Endometrium (tissue), 2 donors: ENCODE measurements around the gene FAT1.

Experiments
- FAIRE-seq: peaks from 2 replicates; lab custom pipeline; 2012; peaks lifted over from hg19 to GRCh38; lab: Jason Lieb, UNC
- donor health status: control.
- donor health status: control.

FAT1 gene

DNA sequence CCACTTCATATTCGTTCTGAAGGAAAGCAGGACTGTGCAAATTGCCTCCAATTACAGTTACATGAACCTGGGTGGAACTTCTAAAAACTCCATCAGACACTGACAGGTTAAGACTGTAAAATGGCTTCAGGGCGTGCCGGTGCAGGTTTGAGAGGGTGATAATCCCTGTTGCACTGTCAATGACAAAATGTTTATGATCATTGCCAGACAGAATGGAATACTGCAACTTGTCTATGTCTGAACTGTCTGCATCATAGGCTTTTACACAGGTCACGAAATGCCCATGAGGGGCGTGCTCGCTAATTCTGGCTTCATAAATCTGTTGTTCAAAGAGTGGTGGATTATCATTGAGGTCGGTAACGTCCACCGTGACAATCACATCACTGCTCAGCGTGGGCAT is 104.6 kb downstream of the FAT1 start:
- no peak for FAIRE-seq

DNA sequence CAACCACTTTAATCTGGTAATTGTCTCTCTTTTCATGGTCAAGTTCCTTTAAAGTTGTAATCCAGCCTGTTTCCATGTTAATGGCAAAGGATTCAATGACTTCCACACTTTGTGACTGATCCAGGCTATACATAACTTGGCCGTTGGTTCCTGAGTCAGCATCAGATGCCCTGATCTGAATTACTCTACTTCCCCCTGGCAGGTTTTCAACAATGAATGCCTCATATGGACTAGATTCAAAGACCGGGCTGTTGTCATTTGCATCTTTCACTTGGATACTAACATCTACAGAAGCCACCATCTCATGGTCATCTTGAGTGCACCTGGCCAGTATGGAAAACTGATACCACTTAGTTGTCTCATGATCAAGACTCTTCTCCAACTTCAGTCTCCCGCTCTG is 105.7 kb downstream of the FAT1 start:
- FAIRE-seq, result no peak

DNA sequence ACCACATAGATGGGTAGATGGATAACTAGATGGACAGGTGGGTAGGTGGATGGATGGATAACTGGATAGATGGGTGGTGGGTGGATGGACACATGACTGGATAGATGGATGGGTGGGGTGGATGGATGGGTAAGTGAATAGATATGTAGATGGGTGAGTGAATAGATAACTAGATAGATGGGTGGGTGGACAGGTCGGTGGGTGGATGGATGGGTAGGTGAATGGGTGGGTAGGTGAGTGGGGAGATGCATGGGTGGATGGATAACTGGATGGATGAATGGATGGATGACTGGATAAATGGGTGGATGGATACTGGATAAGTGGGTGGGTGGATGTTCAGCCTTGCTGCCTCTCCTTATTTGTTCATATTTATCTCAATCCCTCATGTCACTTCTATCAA is 116.2 kb downstream of the FAT1 start:
- FAIRE-seq, result no peak

DNA sequence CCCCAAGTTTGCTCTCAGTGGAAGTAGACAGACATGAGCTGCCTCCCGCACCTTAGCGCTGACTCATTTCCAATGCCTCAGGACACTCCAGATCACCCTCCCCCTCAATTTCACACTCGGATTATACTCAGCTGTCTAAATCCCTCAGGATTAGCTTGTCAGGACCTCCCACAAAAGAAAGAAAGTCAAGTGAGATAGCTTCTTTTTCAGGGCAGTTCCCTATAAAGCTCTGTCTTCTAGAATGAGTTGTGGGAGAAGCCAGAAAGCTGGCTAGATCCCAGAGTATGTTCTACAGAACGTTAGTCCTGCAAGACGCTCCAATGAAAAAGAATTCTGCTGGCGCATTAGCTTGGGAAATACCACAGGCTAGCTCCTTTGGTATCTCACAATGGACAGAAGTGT is 117.1 kb downstream of the FAT1 start:
- FAIRE-seq, result no peak

DNA sequence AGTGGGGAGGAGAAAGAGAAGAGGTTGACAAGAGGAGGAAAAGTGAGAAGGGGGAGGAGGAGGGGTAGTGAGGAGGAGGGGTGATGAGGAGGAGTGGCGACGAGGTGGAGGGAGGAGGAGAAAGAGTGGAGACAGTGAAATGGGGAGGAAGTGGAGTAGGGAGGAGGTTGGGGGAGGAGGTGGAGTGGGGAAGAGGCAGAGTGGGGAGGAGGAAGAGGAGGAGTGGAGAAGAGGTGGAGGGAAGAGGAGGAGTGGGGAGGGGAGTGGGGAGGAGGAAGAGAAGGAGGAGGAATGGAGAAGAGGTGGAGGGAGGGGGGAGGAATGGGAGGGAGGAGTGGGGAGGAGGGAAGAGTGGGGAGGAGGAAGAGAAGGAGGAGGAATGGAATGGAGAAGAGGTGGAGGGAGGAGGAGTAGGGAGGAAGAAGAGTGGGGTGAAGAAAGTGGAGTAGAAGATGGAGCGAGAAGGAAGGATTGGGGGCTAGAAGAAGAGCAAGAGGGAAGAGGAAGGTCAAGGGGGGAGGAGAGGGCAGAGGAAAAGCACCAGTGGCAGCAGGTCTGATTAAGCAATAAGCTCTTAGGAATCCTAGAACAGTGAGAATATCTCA is 118.3 kb downstream of the FAT1 start:
- no peak for FAIRE-seq

DNA sequence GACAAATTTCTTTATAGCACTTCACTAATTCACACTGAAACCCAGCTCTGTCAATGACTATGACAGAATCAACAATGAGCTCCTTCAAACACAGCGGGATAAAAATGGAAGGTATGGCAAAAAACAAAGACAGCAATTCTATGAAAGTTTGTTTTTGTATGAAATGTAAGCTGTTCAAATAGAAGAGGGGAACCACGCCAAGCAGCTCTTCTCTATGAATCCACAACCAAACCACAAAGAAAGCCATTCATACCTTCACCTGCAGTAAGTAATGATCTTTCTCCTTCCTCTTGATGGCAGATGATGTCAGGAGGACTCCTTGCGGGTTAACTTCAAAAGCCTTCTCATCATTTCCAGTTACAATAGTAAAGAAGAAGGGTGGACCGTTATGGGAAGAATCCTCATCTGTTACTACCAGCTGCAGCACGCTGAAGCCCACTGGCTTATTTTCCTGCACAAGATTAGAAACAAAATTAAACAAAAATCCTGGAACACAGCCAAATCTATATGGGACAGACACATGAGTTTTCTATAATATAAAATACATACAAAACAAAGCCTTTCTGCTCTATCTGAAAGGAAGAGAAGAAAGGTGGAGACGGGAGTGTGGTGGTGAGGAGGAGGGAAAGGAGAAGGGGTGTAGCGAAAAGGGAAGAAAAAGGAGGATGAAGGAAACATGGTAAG is 119.4 kb downstream of the FAT1 start:
- no peak for FAIRE-seq

DNA sequence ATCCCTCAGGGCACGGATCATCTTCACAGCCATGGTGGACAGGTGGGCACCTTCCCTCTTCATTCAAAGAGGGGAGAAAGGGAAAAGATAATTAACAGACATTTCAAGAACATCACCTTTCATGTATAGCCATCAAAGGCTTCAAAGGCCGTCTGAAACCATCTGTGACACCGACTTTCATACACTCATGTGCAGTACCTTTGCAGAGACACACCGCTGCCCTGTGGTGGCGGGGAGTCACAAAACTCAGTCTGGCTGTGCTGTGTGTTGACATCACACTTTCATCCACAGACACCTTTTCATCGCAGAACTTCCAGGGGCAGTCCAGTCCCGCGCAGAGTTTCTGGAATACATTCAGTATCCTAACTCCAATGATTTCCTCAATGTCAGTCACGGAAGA is 120.7 kb downstream of the FAT1 start:
- FAIRE-seq, result no peak

DNA sequence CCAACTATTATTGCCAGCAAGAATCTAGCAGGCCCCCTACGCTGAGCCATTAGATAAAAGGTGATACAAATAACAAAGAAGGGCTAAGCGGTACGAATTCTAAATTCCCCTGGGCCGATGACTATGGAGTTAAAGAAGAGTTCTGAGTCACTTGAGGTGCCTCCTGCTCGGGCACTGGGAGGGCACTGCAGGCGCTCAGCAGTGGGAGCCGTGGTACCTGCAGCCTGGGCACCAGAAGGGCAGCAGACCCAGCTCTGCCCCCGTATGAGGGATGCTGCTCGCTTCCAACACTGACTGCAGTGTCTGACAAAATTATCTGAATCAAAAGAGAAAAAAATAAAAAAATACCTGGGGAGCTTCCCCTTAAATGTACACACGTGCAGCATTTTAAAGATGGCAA is 124.2 kb downstream of the FAT1 start:
- FAIRE-seq, result no peak

DNA sequence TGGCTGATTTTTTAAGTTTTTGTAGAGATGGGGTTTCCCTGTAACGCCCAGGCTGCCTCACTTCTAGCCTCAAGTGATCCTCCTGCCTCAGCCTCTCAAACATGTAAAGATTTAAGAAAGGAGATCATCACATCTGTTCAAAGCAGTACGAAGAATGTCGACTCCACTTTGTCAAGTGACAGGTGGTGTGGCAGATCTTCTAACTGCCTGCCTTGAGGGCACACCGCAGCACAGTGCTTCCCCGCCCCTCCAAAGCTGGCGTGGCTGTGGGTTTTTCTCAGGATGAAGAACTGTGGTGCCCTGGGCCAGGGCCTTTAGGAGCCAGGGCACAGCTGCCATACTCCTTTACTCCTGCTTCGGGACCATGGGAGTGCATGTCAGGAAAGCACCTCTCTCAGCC is 125.0 kb downstream of the FAT1 start:
- FAIRE-seq, result no peak

DNA sequence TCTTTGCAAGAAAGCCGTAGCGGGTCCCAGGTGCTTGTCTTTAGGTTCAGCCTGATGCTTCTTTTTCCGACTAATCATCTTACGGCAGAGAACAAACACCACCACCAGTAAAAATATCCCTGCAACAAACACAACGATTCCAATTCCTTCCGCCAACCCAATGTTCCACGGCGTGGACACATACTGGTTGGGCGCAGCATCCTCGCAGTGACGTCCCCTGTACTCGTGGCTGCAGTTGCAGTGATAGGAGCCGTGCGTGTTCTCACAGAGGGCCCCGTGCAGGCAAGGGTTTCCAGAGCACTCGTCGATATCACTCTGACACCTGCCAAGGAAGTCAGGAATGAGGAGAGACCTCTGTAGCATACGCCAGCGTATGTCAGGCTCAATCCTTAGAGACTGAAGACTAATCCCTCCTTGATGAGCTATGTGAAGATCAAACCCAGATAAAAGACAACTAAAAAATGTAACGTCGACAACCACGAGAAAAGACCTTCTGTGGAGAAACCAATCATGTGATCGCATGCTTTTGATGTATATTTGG is 126.7 kb downstream of the FAT1 start:
- no peak for FAIRE-seq

DNA sequence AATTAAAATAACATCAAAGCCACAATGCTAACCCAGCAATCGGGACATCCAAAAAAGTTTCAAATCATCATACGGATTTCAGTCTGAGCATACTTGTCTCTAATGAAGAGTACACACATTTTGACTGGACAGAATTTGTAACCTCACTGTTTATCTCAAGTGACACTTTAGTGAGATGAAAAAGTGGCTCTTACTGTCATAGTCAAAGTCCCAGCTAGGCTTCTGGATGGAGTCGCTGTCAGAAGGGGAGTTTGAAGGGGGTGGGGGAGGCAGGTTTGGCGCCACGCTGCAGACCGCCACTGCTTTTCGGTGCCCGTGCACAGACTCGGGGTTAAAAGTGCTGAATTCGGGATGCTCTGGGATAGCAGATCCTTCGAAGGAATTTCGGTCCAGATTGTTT is 127.3 kb downstream of the FAT1 start:
- no peak for FAIRE-seq

DNA sequence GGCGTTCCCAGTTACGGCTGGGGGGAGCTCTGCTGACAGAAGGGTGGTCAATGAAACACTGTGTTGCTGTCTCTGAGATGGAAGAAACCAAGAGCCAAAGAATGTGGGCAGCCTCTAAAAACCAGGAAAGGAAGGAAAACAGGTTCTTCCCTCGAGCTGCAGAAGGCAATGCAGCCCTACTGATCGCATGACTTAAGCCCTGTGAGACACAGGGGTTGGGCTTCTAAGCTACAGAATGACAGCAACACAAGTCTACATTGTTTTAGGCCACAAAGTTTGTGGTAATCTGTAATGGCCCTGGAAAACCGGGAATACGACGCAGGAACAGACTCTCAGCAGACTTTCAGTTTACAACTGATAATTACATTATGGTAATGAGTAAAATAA is 130.1 kb downstream of the FAT1 start:
- FAIRE-seq, result no peak

DNA sequence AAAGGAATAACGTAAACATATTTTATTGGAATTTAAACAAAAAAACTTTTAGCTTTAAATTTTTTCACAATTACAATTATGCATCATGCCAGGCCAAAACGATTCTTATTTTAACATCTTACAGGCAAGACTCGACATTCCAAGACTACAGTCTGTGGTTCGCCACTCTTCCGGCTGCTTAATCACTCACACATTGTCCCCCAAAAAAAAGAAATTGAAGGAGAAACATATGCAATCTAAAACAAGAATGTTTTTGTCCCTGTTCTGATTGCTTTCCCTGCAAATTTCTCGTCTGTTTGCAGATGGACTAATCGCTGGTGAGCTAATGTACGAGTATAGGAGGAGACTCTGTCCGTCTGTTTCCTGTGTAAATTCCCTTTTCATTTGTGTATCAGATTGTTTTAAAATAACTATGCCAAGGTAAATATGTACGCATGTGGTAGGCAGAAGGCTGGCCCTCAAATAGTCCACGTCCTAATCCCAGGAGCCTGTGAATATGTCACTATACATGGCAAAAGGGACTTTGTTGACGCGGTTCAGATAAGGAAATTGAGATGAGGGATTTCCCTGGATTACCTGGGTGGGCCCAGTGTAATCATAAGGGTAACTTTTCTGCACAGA is 130.6 kb downstream of the FAT1 start:
- FAIRE-seq, result no peak

DNA sequence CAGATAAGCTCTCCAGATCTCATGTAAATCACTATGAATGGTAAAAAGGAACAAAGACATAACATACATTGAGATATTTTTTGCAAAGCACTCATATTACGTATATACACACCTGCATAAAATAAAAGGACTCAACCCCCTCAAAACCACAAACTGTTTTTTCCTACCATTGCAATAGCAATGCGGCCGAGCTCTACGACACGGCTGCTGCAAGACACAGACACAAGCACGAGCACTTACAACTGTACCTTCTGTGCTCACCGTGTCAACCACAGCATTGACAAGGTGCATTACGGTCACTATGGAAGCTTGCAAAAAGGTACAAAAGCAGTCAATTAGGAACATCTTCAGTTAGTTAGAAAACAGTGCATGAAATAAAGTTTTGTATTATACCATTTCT is 131.2 kb downstream of the FAT1 start:
- FAIRE-seq, result no peak

DNA sequence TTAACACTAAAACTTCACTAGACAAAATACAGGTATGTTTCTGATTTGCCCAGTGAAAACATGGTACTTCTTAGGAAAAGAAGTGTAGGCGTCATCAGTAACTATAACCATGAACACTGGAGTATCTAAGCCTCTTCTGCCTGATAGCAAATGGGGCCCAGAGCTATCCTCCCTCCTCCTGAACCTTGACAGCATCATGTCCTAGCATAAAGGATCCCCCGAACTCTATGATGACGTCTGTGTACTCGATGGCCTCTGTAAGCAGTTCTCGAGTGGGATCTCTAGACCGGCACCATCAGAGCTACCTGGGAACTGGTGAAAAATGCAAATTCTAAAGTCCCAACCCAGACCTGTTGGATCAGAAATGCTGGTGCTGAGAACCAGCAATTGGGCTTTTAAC is 132.0 kb downstream of the FAT1 start:
- FAIRE-seq, result no peak

DNA sequence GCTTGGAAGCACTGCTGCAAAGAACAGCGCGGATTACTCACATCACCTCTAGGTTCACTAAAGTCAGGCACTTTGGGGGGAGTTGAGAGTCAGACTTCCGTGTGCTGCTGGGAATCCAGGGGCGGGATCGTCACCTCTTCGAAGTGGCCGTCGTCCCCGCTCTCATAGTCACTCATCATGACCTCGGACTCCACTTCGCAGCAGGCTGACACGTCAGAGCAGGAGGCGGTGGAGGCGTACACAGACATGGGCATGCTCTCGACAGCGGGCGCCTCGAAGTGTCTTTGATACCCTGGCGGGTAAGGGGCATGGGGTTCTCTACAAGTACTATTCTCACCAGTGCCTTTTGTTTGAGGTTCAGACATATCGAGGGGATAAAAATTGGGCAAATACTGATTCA is 135.2 kb downstream of the FAT1 start:
- FAIRE-seq, result no peak

DNA sequence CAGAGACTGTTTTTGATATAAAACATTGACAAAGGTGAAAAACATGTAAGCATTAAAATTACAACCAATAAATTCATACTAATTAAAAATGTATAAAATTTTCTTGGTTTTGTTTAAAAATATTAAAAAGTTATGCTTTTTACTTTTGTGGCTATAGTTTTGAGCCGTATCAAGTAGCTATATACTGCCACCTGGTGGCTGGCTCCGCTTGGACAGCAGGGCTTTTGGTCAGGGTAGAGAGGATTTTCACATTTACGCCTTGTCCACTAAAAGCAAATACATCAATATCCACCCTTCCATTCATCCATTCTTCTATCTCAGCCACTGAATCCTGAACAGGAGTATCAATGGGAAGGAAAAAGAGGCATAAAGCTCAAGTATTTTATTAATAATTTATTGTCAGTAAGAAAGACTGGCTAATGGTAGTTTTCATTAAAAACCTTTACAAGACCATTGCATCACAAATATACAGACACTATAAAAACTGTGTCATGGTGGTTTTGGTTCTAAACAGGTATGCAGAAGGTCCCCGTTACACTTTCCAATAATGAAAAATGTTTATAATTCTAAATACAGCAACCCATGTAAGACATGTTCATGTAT is 136.1 kb downstream of the FAT1 start:
- FAIRE-seq, result peak; percentile 79

DNA sequence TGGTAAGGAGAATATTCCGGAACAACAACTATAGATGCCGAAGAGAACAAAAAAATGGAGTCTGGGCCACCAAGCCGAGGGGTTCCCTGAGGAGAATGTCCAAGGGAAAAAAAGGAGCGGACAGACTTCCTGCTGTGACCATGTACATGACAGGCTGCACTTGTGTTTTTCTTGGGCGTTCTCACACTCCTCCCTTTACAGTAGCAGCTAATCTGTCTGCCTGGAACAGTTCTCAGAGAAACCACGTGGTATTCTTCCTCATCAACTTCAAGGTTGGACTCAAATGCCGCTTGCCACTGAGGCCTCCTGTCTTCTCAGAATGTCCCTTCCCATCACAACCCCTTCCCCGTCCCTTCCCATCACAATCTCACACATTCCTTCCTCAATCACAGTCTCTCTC is 137.5 kb downstream of the FAT1 start:
- no peak for FAIRE-seq

DNA sequence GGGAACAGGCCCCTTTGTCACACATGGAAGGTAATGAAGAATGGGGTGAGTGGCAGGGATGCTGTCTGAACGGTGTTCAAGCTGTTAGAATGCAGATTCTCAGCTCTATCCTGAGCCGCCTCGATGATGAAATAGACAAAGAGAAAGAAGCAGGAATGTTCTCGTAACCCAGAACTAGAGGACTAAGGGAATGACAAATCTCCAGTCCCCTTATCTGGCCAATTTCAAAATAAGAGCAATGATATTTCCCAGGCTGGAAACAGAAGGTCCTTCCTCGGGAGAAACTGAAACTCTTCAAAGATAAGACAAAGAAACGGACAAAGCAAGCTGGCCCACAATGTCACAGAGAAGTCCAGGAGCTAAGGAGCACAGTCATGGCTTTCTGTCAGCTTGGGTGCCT is 138.7 kb downstream of the FAT1 start:
- no peak for FAIRE-seq

DNA sequence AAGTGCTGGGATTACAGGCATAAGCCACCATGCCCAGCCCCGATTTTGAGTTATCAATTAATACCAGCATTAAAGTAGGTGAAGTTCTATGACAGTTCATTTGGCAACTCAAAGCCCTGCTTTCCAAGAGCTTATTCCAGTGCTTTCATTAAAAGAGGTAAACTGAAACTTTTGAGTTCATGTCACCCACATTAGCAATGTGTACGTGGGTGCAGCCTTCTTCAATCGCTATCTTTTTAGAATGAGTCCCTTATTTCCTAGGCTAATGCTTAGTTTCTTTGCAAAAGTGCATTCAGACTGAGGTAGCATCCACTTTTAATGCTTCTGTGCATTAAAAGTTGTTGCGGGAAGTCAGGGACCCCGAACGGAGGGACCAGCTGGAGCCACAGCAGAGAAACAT is 142.2 kb downstream of the FAT1 start:
- FAIRE-seq, result no peak

DNA sequence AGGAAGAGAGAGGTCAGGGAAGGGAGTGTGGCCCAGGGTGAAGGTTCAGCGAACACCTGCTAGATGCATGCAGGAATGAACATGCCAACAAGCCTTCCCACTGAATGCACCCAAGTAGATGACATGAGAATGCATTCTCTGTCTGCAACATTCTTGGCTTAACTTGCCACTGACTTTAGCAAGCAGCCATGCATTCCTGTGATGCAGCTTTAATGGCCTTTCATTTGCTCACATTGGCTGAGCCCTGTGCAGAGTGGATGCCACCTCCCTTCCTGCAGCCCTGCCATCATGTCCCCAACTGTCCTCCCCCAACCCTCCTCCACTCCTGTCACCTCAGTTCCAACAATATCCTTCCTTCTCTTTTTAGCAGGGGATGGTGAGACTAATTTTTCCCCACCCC is 143.0 kb downstream of the FAT1 start:
- no peak for FAIRE-seq

DNA sequence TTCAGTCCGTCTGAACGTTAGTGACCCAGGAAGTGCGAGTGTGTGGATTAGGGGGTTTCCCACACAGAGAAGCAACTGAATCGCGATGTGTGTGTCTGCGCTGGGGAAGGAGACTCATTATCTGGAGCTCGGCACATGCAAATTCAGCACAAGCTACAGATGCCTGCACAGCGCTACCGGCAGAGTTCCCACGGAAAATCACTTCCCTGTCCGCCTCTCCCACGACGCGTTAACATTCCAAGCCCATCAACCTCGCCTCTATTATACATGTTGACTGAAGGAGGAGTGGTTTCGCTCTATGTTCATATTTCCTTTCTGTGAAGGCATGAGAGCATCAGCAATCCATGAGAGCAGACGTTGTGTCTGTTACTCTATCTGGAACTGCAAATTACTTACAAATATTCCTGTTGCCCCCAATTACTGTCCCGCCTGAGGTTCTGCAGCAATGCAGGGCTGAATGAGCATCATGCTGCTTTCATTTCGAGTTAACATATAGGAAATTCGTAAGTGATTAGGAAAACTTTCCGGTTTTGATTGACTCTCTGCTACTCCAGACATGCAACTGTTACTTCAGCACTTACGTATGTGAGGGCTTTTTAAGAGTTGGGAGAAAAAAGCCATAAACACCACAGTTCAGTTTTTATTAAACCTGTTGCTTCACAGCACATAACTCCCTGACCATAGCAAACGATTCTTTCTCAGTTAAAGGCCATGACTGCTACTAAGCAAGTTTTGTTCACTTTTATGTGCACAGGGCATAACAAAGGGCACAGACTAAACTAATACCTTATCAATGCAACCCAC is 153.3 kb downstream of the FAT1 start:
- FAIRE-seq, result no peak
